ENCODE data around the gene MATK.

The MATK gene

DNA sequence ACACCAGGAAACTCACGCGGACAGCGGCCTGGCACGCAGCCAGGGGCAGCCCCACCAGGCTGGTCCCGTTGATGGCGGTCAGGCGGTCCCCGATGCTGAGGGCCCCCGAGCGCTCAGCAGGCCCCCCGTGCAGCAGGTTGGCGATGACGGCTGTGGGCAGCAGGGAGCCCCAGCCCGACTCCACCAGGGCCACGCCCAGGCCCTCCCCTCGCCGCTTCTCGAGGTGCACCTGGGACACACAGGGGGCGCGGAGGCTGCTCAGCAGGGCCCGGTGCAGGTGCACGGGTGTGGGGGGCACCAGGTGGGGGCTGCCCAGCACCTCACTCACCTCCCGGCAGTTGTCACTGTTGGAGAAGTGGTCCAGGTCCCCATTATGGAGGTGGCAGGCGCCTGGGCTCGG lies 33.7 kb downstream of the MATK start:
- TF ChIP-seq TAF1 (IDR thresholded peaks at IDR 0.05; ENCODE audit: borderline replicate concordance, low read depth, low read length) (no peak), POLR2AphosphoS5 (IDR thresholded peaks at IDR 0.05; ENCODE audit: low read depth, low read length) (no peak), POLR2A (IDR thresholded peaks at IDR 0.05; ENCODE audit: low read depth, low read length) (no peak)
- no peak for FAIRE-seq
- DNase-seq (ENCODE audit: insufficient read length) = no peak

DNA sequence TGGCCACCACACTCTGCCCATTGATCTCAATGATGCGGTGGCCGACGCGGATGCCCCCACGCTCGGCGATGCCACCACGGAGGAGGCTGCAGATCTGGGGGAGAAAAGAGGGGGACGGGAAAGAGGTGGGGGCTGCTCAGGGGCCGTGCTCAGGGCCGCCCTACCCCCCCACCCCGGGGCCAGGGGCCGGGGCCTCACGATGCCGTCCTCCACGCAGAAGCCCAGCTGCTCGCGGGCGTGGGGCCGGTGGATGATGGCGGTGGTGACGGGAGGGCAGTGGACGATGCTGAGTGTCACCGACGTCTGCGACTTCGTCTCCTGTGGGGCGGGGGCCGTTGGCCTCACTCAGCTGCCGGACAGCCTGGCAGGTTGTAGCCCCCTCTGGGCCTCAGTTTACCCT lies 34.9 kb downstream of the MATK start:
- no peak for DNase-seq (ENCODE audit: insufficient read length)
- TF ChIP-seq POLR2A (IDR thresholded peaks at IDR 0.05; ENCODE audit: low read depth, low read length) (no peak), TAF1 (IDR thresholded peaks at IDR 0.05; ENCODE audit: borderline replicate concordance, low read depth, low read length) (no peak), POLR2AphosphoS5 (IDR thresholded peaks at IDR 0.05; ENCODE audit: low read depth, low read length) (no peak)
- no peak for FAIRE-seq

DNA sequence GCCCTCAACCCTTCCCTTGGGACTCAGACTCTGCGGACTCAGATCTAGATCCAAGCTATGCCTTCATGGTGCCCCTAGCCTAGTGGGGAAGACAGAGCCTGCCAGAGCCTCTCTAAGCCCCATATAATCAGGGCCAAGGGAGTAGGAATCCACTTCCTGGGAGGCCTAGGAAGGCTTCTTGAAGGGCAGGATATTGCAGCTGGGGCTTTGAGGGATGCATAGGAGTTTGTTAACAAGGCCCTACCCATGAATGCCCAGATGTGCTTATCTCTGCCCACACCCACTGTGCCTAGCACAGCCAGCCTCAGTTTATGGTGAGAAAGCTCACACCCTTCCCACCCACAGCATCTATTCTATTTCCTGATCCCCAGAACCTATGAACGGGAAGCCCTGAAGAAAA lies 36.0 kb downstream of the MATK start:
- FAIRE-seq (no peak), DNase-seq (ENCODE audit: insufficient read length) (no peak)
- no peak for TF ChIP-seq TAF1 (IDR thresholded peaks at IDR 0.05; ENCODE audit: borderline replicate concordance, low read depth, low read length)
- TF ChIP-seq POLR2AphosphoS5 (IDR thresholded peaks at IDR 0.05; ENCODE audit: low read depth, low read length) = no peak
- TF ChIP-seq POLR2A (IDR thresholded peaks at IDR 0.05; ENCODE audit: low read depth, low read length) = no peak

DNA sequence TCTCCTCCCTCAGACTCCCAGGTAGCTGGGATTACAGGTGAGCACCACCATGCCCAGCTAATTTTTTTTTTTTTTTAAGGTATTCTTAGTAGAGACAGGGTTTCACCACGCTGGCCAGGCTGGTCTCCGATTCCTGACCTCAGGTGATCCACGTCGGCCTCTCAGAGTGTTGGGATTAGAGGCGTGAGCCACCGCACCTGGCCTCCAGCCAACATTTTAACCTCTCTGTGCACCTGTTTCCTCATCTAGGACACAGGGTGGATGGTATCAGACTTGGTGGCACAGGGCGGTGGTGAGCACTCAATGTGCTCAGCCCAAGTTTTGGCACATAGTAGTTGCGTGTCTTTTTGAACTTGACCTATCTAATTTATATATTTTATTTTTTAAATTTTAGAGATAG lies 37.2 kb downstream of the MATK start:
- DNase-seq (ENCODE audit: insufficient read length) = no peak

GRCh38 chr19:3746371-3747056 lies 39.7 kb downstream of the MATK start:
- FAIRE-seq = no peak
- TF ChIP-seq TAF1 (IDR thresholded peaks at IDR 0.05; ENCODE audit: borderline replicate concordance, low read depth, low read length) (no peak), POLR2A (IDR thresholded peaks at IDR 0.05; ENCODE audit: low read depth, low read length) (no peak), POLR2AphosphoS5 (IDR thresholded peaks at IDR 0.05; ENCODE audit: low read depth, low read length) (no peak)

More for the DNA sequence above, 37.2 kb downstream of the MATK start:
- no peak for TF ChIP-seq POLR2A (IDR thresholded peaks at IDR 0.05; ENCODE audit: low read depth, low read length)
- no peak for TF ChIP-seq TAF1 (IDR thresholded peaks at IDR 0.05; ENCODE audit: borderline replicate concordance, low read depth, low read length)
- FAIRE-seq = no peak

GRCh38 chr19:3745363-3746045 lies 40.7 kb downstream of the MATK start:
- DNase-seq (ENCODE audit: insufficient read length) (no peak), FAIRE-seq (no peak)
- TF ChIP-seq TAF1 (IDR thresholded peaks at IDR 0.05; ENCODE audit: borderline replicate concordance, low read depth, low read length) (no peak), POLR2AphosphoS5 (IDR thresholded peaks at IDR 0.05; ENCODE audit: low read depth, low read length) (no peak), POLR2A (IDR thresholded peaks at IDR 0.05; ENCODE audit: low read depth, low read length) (no peak)

More at GRCh38 chr19:3746371-3747056, 39.7 kb downstream of the MATK start:
- DNase-seq (ENCODE audit: insufficient read length) = no peak

GRCh38 chr19:3743486-3743885 lies 42.7 kb downstream of the MATK start:
- no peak for FAIRE-seq
- no peak for DNase-seq (ENCODE audit: insufficient read length)
- TF ChIP-seq TAF1 (IDR thresholded peaks at IDR 0.05; ENCODE audit: borderline replicate concordance, low read depth, low read length) (no peak), POLR2AphosphoS5 (IDR thresholded peaks at IDR 0.05; ENCODE audit: low read depth, low read length) (no peak), POLR2A (IDR thresholded peaks at IDR 0.05; ENCODE audit: low read depth, low read length) (no peak)

GRCh38 chr19:3740431-3740830 lies 45.8 kb downstream of the MATK start:
- no peak for DNase-seq (ENCODE audit: insufficient read length)
- FAIRE-seq = no peak
- no peak for TF ChIP-seq POLR2AphosphoS5 (IDR thresholded peaks at IDR 0.05; ENCODE audit: low read depth, low read length)
- no peak for TF ChIP-seq TAF1 (IDR thresholded peaks at IDR 0.05; ENCODE audit: borderline replicate concordance, low read depth, low read length)
- no peak for TF ChIP-seq POLR2A (IDR thresholded peaks at IDR 0.05; ENCODE audit: low read depth, low read length)

DNA sequence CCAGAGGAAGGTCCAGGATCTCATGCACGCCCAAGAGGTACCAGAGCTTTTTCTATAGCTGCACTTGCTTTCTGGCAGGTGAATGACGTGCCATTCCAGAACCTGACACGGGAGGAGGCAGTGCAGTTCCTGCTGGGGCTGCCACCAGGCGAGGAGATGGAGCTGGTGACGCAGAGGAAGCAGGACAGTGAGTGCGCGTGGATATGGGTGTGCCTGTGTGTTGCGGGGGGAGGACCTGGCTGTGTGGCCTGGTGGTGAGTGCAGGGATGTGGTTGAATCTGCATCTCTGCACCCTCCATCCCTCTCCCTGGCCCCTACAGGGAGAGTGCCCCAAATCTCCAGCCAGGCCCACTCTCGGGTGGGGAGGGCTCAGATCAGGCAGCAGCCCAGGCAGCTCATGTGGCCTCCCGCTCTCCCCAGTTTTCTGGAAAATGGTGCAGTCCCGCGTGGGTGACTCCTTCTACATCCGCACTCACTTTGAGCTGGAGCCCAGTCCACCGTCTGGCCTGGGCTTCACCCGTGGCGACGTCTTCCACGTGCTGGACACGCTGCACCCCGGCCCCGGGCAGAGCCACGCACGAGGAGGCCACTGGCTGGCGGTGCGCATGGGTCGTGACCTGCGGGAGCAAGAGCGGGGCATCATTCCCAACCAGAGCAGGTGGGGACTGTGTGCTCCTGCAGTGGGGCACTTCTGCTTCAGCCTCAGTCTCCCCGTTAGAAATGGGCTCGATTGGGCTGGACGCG lies 47.5 kb downstream of the MATK start:
- FAIRE-seq = no peak
- DNase-seq (ENCODE audit: insufficient read length) = no peak
- no peak for TF ChIP-seq POLR2AphosphoS5 (IDR thresholded peaks at IDR 0.05; ENCODE audit: low read depth, low read length)
- TF ChIP-seq TAF1 (IDR thresholded peaks at IDR 0.05; ENCODE audit: borderline replicate concordance, low read depth, low read length) = no peak

- DNase-seq (ENCODE audit: insufficient read length) = no peak
- FAIRE-seq = no peak
- TF ChIP-seq TAF1 (IDR thresholded peaks at IDR 0.05; ENCODE audit: borderline replicate concordance, low read depth, low read length) = no peak
- TF ChIP-seq POLR2A (IDR thresholded peaks at IDR 0.05; ENCODE audit: low read depth, low read length) = no peak
- TF ChIP-seq POLR2AphosphoS5 (IDR thresholded peaks at IDR 0.05; ENCODE audit: low read depth, low read length) = no peak
Measured at GRCh38 chr19:3737487-3738205, 48.5 kb downstream of the MATK start.

- no peak for TF ChIP-seq POLR2A (IDR thresholded peaks at IDR 0.05; ENCODE audit: low read depth, low read length)
- TF ChIP-seq POLR2AphosphoS5 (IDR thresholded peaks at IDR 0.05; ENCODE audit: low read depth, low read length) = no peak
- no peak for TF ChIP-seq TAF1 (IDR thresholded peaks at IDR 0.05; ENCODE audit: borderline replicate concordance, low read depth, low read length)
- FAIRE-seq (no peak), DNase-seq (ENCODE audit: insufficient read length) (no peak)
Measured at GRCh38 chr19:3736106-3736724, 50.0 kb downstream of the MATK start.

All from GM12892 (cell line).